NCI-H2107 treated with DMSO at 0.1 percent for 48 hours (cell line): ENCODE measurements around the gene TTYH1.

Experiments
- DNase-seq: peaks from one replicate; lab custom pipeline; 2025; ENCODE audit not compliant: unreplicated experiment; lab: John Stamatoyannopoulos, UW

Gene TTYH1

DNA sequence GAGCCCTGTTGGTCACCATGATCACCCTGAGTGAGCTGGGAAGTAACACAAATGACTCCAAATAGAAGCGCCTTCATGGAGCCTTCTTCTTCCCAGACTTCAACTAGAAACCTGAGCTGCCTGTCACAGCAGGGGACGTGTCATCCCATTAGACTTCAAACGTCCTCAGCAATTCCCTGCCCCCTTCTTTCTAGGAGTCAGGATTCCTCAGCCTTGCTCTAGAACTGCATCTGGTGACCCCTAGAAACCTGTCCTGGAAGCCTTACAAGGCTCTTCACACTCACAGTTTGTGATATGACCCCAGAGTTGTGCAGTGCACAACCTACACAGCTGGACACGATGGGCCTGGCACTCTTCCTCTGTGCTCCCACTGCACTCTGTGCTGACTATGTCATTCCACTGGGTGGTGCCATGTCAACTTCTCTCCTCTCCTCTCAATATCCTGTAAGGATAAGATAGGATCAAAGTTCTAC, 23.6 kb upstream of the TTYH1 start:
- DNase-seq, result no peak

DNA sequence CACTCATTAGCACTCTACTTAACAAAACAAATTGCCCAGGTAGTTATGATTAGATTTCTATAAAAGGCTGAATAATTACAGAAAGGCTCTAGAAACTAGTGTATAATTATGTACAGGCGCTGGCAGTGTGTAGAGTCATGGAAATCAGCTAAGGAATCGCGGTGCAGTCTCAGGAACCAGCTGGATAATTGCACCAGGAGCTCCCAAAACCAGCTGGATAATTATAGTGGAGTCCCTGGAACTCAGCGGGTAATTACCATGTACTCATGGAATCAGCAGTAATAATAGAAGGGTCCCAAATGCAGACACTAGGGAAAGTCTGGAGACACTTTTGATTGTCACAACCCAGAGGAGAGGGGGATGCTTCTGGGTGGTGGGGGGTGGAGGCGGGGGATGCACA, 23.2 kb upstream of the TTYH1 start:
- DNase-seq, result no peak

DNA sequence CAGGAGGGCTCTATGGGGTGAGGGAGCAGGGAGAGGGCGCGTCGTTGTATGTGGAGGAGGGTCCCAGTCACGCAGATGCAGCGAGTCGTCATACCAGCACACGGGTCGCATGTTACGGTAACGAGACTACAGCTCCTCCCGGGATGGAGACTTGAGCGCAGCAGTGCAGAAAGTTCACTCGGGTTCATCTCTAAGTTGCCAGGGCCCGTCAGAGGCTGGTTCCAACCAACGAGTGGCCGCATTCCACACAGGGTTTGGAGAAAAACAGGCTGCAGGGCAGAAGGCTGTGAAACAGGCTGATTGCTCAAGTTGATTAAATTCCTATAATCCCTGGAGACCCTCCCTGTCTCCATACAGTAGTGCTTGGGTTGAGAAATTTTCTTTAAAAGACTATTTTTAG, 21.9 kb upstream of the TTYH1 start:
- DNase-seq, result no peak

DNA sequence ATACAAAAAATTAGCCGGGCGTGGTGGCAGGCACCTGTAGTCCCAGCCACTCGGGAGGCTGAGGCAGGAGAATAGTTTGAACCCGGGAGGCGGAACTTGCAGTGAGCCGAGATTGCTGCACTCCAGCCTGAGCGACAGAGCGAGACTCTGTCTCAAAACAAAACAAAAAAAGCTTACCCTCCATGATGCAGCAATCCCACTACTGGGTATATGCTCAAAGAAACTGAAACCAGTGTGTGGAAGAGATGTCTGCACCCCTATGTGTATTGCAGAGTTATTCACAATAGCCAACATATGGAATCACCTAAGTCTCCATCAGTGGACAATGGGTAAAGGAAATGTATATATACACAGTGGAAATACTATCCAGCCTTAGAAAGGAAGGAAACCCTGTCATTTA, 19.6 kb upstream of the TTYH1 start:
- DNase-seq, result no peak

DNA sequence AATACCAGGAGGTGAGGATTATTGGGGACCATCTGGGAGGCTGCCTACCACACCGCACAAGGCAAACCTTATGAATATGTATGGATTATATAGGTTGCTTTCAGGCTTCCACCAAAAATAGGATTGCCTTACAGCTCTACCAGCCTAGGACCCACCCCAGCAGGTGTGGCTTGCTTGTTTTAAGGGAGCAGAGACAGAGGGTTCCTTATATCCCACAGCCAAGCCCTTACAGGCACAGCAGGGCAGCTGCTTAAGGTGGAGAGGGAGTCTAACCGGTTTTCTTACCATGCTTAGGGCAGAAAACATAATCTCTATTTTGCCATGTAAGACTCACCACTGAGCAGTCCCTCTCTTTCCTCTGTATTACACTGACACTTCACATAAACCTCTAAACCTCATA, 16.1 kb upstream of the TTYH1 start:
- no peak for DNase-seq

DNA sequence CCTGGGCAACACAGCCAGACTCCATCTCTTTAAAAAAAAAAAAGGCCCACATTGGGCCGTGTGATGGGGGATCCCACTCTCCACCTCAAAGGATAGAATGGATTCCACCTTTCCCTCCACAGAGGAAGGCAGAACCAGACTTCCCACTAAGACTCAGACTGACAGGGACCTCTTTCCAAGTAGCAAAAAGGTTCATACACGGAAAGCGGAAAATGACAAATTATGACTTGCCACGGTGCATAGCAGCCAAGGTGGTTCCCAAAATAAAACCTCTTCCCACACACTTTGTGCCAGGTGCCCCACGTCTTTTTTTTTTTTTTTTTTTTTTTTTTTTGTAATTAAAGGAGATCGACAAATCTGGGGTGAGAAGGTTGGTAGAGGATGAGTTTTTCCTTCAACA, 14.4 kb upstream of the TTYH1 start:
- DNase-seq, result no peak

DNA sequence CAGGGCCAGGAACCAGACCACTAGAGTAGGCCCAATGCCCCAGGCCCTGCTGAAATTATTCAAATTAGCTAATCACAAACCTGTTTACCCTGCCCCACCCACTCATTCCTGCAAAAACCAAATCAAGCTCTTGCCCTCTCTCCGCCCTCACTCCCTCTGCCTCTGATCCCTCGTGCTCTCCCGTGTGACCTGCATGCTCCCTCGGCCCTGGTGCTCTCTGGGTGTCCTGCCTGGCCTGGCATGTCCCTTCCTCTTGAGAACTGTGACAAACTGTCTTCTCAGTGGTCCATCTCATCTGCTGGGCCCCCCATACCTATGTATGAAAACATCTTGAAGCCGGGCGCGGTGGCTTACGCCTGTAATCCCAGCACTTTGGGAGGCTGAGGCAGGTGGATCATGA, 12.2 kb upstream of the TTYH1 start:
- DNase-seq, result no peak

DNA sequence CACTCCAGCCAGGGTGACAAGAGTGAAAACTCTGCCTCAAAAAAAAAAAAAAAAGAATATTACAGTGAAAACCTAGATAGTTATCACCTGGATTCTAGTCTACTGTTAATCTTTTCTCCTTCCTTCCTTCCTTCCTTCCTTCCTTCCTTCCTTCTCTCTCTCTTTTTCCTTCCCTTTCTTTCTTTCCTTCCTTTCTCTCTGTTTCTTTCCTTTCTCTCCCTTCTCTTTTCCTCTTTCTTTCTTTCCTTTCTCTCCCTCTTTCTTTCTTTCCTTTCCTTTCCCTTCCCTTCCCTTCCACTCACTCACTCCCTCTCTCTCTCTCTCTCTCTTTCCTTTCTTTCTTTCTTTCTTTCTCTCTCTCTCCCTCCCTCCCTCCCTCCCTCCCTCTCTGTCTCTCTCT, 9.6 kb upstream of the TTYH1 start:
- DNase-seq, result no peak

DNA sequence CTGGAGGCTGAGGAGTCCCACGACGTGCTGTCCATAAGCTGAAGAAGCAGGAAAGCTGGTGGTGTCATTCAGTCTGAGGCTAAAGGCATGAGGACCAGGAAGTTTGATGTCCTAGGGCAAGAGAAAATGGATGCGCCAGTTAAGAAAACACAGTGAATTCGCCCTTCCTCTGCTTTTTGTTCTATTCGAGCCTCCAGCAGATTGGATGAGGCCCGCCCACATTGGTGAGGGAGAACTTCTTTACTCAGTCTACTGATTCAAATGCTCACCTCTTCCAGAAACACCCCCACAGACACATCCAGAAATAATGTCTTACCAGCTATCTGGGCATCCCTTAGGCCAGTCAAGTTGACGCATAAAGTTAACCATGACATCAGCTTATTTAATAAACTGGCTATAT, 7.5 kb upstream of the TTYH1 start:
- DNase-seq, result no peak

DNA sequence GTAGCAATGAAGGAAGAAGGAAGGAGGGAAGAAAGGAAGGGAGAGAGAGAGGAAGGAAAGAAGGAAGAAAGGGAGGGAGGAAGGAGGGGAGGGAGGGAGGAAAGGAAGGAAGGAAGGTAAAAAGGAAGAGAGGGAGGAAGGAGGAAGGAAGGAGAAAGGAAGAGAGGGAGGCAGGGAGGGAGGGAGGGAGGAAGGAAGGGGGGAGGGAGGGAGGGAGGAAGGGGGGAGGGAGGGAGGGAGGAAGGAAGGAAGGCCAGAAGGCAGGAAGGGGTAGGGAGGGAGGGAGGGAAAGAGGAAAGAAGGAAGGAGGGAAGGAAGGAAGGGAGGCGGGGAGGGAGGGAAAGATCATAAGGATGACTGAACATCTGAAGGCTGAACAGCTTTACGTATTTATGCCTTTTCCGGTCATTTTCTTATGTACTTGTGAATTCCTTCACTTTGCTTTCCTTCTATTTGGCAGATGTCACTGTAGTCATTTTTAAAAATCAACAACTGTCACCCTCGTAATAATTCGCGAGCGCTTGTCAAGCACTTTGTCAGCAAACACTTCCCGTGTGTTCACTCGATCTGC, 6.7 kb upstream of the TTYH1 start:
- DNase-seq, result no peak

DNA sequence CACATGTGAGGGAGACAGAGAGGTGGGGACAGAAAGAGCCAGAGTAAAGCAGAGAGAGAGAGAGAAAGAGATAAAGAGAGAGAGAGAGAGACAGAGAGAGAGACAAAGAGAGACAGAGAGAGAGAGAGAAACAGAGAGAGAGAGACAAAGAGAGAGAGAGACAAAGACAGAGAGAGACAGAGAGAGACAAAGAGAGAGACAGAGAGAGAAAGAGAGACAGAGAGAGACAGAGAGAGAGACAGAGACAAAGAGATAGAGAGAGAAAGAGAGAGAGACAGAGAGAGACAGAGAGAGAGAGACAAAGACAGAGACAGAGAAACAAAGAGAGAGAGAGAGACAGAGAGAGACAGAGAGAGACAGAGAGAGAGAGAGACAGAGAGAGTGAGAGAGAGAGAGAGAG, 4.2 kb upstream of the TTYH1 start:
- no peak for DNase-seq

DNA sequence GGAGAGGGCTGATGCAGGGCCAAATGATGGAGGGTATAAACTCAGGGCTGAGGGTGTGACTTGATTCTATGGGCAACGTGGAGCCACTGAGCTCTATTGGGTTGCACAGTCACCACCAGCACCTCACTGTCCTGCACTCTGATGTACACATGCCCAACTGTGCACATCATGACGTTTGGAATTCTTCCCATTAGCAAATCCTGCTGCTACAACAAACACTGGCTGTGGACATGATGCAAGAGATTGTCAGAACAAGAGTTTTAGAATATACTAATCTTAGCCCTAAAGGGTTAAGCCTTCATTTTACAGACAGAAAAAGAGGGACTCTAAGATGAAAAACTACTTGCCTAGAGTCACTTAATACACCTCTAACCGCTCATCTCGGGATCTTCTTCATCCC, 2.4 kb upstream of the TTYH1 start:
- no peak for DNase-seq

DNA sequence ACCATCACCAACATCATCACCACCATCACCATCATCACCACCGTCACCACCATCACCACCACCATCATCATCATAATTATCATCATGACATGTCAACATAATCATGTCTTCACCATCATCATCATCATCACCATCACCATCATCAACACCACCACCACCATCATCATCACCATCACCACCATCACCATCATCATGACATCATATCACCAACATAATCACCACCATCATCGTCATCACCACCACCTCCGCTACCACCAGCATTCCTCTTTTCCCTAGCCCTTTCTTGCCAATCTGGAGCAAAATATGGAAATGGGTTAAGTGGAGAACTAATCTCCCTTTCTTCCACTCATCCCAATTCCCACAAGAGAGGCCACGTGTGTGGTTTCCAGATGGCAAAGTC, 1.1 kb upstream of the TTYH1 start:
- no peak for DNase-seq

DNA sequence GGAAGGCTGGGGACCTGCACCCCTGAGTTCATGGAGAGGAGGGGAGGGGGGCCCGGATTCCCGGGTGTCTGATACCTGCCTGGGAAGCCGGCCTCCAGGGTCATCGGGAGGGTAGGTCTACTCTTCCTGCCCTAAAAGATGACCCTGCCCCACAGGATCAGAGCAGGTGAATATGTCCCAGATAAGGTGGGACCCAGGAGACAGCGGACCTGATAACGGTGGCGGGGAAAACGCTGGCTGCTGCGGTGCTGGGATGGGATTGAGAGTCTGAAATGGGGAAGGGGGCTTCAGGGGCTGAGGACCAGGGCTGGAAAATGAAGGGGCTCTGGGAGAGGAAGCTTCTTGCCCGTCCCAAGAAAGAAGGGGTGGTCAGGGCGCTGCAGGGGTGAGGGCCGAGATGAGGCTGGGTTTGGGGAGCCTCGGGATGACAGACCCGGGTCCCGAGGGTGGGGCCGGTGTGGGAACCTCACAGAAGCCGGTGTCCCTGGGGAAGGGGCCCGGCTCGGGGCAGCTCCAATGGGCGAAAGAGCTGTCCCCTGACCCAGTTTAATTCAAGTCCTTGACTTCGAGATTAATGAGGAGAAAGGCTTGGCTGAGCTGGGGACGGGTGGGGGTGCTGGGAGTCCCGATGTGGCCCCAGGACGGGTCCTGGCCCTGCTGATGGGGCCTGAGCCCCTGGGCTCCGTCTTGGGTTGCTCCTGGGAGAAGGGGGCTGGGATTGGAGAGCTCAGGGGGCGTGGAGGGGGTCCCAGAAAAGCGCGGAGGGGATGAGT, 823 bp downstream of the TTYH1 start:
- DNase-seq, result no peak

DNA sequence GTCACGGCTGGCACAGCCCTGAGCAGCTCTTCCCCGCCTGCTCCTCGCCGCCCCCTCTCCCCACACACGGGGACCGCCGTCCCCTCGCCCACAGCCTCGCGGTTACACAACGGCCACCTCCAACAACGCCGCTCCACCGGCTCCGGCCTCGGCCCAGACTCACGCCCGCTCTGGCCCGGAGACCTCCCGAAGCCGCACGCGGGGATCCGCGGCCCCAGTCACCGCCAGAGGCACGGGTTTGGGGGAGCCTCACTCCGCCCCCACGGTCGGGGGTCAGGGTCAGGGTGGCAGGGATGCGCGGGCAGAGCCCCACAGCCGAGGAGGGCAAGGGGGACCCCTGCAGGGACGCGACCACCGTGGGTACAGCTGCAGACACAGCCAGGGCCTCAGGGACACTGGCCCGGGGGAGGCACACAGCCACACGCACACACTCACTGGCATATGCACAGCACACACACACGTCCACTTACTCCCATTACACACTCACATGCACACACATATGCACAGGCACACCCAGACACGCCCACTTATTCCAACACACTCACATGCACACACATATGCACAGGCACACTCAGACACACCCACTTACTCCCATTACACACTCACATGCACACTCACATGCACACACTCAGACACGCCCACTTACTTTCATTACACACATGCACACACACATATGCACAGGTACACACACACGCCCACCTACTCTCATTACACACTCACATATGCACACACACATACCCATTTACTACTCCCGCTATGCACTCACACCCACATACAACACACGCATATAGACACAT, 1.6 kb downstream of the TTYH1 start:
- no peak for DNase-seq

DNA sequence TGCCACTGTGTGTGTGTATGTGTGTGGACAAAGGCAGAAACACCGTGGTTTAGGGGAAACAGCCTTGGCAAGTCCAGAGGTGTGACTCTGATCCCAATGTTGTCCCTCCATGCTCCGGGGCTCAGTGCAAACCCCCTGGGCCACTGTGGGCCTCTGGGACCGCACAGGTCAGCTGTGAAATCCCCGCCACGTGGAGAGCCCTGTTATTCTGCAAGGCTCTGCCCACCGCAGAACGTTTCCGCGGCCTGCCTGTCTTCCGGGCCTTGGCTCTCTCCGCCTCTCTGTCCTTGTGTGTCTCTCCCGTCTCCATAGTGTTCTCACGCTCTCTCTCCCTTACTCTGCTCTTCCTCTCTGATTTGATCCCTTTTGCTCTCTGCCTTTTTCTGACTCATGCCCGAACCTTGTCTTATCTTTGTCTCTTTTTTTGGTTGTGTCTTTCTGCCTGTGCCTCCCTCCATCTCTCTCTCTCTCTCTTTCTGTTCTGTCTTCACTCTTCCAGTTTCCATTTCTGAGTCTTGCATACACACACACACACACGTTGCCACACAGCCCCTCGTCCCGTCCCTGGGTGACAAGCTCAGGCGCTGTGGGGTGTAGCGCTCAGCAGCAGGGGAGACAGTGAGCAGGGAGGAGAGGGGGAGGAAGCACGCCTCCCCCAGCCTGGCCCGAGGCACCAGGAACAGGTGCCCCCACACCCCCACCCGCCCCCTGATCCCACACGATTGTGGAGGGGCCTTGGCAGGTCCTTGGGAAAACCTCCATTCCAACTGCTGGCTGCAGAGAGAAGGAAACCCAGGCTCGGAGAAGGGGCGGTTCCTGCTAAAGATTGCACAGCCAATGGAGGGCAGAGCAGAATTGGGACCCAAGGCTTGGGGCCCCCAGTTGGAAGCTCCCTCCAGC, 3.0 kb downstream of the TTYH1 start:
- DNase-seq, result no peak

DNA sequence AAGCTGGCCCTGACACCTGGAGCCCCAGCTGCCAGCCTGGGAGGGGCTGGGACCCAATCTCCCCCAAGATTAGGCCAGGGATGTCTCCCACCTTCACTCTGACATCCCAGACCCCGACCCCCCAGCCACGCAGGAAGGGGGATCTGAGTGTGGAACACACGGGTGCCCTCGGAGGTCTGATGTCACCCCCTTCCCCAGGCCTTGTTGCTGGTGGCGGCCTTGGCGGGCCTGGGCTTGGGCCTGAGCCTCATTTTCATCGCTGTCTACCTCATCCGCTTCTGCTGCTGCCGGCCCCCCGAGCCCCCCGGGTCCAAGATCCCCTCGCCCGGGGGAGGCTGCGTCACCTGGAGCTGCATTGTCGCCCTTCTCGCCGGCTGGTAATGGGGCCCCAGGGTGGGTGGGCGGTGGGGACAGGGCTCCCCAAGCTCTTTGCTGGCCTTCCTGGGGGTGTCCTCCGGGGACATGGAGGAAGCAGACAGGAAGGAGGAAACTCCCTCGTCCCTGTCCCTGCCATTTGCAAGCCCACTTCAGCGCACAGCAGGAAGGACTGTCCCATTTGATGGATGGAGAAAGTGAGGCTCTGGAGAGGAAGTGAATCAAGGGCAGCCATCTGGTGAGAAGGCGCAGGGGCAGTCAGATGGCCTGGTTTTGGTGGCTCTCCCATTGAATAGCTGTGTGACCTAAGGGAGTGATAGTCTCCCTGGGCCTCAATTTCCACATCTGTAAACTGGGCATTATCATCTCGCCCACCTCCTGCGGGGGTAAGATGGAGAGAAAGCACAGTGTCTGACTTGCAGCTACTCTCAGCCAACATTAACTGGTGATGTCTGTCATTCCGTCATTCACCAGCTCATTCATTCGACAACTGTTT, 3.9 kb downstream of the TTYH1 start:
- DNase-seq, result no peak

DNA sequence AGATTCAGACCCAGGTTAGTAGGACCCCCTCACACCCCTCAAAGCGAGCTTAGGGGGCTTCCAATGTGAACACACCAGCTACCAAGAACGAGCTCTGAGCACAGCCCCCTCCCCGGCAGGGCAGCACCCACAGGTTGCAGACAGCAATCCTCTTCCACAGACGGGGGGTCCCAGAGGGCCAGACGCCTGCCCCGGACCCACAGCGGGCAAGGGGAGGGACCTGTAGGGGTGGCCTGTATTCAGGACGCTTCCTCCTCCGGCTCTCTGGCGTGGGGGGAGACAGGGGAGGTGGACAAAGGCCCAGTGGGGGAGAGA, 4.8 kb downstream of the TTYH1 start:
- no peak for DNase-seq

DNA sequence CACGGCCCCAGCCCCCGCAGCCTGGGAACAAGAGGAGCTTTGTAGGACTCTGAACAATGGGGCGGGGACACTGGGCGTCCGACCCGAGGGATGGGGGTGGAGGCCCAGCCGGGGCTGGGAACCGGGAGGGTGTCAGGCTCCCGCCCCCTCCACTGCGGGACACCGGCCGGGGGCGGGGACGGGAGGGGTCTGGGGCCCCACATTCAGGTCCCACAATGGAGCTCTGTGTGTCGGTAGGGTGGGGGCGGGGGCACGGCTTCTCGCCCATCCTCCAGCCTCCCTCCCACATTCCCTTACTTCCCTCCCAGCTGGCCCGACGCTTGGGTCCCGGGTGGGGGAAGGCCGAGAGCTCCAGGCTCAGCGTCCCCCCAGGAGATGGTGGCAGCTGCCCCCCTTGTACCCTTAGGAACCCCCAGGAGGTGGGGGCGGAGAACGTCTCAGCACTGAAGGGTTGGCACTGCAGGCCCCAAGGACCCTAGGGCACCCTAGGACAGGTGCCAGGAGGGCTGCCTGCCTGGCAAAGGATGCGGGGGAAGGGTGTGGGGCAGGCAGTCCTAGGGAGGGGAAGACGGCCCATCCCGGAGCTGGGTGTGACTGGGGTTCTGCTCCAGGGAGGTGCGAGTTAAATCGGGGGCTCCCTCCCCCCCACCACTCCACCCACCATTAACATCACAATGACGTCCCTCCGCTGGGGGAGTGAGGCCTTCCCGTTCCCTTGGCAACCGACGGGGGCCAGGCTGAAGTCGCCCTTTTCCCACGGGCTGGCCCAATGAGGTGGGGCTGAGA, 5.3 kb downstream of the TTYH1 start:
- no peak for DNase-seq

DNA sequence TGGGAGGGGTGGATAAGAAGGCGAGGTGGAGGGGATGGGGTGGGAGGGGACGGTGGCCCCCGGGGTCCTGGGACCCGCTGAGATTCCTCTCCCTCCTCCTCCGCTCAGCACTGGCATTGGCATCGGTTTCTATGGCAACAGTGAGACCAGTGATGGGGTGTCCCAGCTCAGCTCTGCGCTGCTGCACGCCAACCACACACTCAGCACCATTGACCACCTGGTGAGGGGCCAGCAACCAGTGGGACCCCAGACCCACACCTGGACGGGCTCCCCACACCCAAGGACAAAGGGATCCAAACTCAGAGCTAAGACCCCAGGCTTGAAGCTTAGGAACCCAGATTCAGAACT, 5.9 kb downstream of the TTYH1 start:
- DNase-seq, result no peak
